ENCODE results near the gene CPN1.

DNA sequence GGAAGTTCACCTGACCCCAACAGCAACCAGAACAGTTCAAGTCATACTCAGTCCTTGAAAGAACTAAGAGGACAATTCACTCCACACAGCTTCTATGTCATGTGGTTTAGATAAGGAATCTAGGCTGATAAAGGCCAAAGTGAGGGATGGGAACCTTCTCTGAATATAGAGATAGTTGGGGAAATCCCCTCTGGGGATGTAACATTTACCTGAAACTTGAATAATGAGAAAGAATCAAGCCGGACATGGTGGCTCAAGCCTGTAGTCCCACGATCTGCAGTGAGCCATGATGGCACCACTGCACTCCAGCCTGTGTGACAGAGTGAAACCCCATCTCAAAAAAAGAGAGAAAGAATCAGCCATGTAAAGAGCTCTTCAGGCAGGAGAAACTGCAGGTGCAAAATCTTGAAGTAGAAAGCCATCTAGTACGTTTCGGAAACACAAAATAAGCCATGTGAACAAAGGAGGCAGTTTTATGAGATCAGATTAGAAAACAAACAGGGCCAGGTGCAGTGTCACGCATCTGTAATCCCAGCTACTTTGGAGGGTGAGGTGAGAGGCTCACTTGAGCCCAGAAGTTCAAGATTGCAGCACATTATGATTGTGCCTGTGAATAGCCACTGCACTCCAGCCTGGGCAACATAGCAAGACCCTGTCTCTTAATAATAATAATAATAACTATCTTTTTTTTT, 67.5 kb downstream of the CPN1 start:
- TF ChIP-seq, protein P1, sequence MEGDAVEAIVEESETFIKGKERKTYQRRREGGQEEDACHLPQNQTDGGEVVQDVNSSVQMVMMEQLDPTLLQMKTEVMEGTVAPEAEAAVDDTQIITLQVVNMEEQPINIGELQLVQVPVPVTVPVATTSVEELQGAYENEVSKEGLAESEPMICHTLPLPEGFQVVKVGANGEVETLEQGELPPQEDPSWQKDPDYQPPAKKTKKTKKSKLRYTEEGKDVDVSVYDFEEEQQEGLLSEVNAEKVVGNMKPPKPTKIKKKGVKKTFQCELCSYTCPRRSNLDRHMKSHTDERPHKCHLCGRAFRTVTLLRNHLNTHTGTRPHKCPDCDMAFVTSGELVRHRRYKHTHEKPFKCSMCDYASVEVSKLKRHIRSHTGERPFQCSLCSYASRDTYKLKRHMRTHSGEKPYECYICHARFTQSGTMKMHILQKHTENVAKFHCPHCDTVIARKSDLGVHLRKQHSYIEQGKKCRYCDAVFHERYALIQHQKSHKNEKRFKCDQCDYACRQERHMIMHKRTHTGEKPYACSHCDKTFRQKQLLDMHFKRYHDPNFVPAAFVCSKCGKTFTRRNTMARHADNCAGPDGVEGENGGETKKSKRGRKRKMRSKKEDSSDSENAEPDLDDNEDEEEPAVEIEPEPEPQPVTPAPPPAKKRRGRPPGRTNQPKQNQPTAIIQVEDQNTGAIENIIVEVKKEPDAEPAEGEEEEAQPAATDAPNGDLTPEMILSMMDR (conservative IDR thresholded peaks at IDR 0.05; ENCODE audit: low read length), result no peak
- TF ChIP-seq EZH2phosphoT487 (IDR thresholded peaks at IDR 0.05; ENCODE audit: borderline replicate concordance), result no peak
